ENCODE measurements around the gene ANKRD11.

The ANKRD11 gene

GRCh38 chr16:89458967-89459366, 31.4 kb downstream of the ANKRD11 start:
- H3F3A ChIP-seq (ENCODE audit: insufficient read depth, low read length): no peaks in the 10 kb centered on the region
- DNase-seq: no peak
- no peaks in the 10 kb centered on the region for H3K36me3 ChIP-seq (replicated peaks; ENCODE audit: insufficient read depth, low read length)
- no peaks in the 10 kb centered on the region for H3K27me3 ChIP-seq (replicated peaks; ENCODE audit: insufficient read depth, low read length)
- no peaks in the 10 kb centered on the region for H3K9me3 ChIP-seq (replicated peaks; ENCODE audit: insufficient read depth, low read length)
- peaks cover 4% of the 10 kb centered on the region for H3K4me1 ChIP-seq (ENCODE audit: low read length)
- H3K9ac ChIP-seq (ENCODE audit: low read length): no peak overlapping the region
- H3K9me2 ChIP-seq (replicated peaks; ENCODE audit: insufficient read depth, low read length): no peaks in the 10 kb centered on the region
- H2AFZ ChIP-seq (ENCODE audit: low read length): no peak overlapping the region
- H3K27ac ChIP-seq (ENCODE audit: low read length): no peak overlapping the region
- peaks cover 79% of the 10 kb centered on the region for H3K79me2 ChIP-seq (ENCODE audit: low read length)
- no peak overlapping the region for H3K4me2 ChIP-seq (ENCODE audit: low read depth, low read length)
- TF ChIP-seq CTCF (IDR thresholded peaks at IDR 0.05; ENCODE audit: low read length) (no peak), EZH2 (optimal IDR thresholded peaks at IDR 0.05; ENCODE audit: low read depth, low read length) (no peak), EZH2phosphoT487 (IDR thresholded peaks at IDR 0.05; ENCODE audit: low read length) (no peak)
- H4K20me1 ChIP-seq (ENCODE audit: insufficient read depth, low read length): 0 out of 2 replicates have a peak, but pooled peaks cover 3% of the 10 kb centered on the region
- H3K4me3 ChIP-seq (ENCODE audit: low read length): no peak overlapping the region

GRCh38 chr16:89458551-89458950, 31.8 kb downstream of the ANKRD11 start:
- peaks cover under 1% of the 10 kb centered on the region; the same call in 1 of the 2 replicates for H3F3A ChIP-seq (ENCODE audit: insufficient read depth, low read length)
- no peaks in the 10 kb centered on the region for H3K27me3 ChIP-seq (replicated peaks; ENCODE audit: insufficient read depth, low read length)
- peaks cover 79% of the 10 kb centered on the region for H3K79me2 ChIP-seq (ENCODE audit: low read length)
- H3K27ac ChIP-seq (ENCODE audit: low read length): no peak overlapping the region
- no peak overlapping the region for H2AFZ ChIP-seq (ENCODE audit: low read length)
- H3K4me3 ChIP-seq (ENCODE audit: low read length): no peak overlapping the region
- peaks cover 8% of the 10 kb centered on the region for H3K4me1 ChIP-seq (ENCODE audit: low read length)
- no peak overlapping the region for H3K4me2 ChIP-seq (ENCODE audit: low read depth, low read length)
- no peaks in the 10 kb centered on the region for H3K36me3 ChIP-seq (replicated peaks; ENCODE audit: insufficient read depth, low read length)
- H3K9me2 ChIP-seq (replicated peaks; ENCODE audit: insufficient read depth, low read length): no peaks in the 10 kb centered on the region
- TF ChIP-seq EZH2 (optimal IDR thresholded peaks at IDR 0.05; ENCODE audit: low read depth, low read length): no peak
- TF ChIP-seq EZH2phosphoT487 (IDR thresholded peaks at IDR 0.05; ENCODE audit: low read length): no peak
- TF ChIP-seq CTCF (IDR thresholded peaks at IDR 0.05; ENCODE audit: low read length): no peak
- no peak for DNase-seq
- H3K9me3 ChIP-seq (replicated peaks; ENCODE audit: insufficient read depth, low read length): no peaks in the 10 kb centered on the region
- H3K9ac ChIP-seq (ENCODE audit: low read length): no peak overlapping the region
- 0 out of 2 replicates have a peak, but pooled peaks cover 3% of the 10 kb centered on the region for H4K20me1 ChIP-seq (ENCODE audit: insufficient read depth, low read length)

GRCh38 chr16:89456419-89456959, 33.9 kb downstream of the ANKRD11 start:
- no peak overlapping the region for H3K4me2 ChIP-seq (ENCODE audit: low read depth, low read length)

More at GRCh38 chr16:89456419-89456959, 33.9 kb downstream of the ANKRD11 start:
- Histone ChIP-seq H3K79me2 (ENCODE audit: low read length) (peaks cover 89% of the 10 kb centered on the region), H3F3A (ENCODE audit: insufficient read depth, low read length) (peaks cover 10% of the 10 kb centered on the region), H2AFZ (ENCODE audit: low read length) (no peak overlapping the region), H4K20me1 (ENCODE audit: insufficient read depth, low read length) (0 out of 2 replicates have a peak, but pooled peaks cover 3% of the 10 kb centered on the region), H3K4me3 (ENCODE audit: low read length) (no peak overlapping the region), H3K27me3 (replicated peaks; ENCODE audit: insufficient read depth, low read length) (no peaks in the 10 kb centered on the region), H3K4me1 (ENCODE audit: low read length) (peaks cover 20% of the 10 kb centered on the region), H3K9me2 (replicated peaks; ENCODE audit: insufficient read depth, low read length) (no peaks in the 10 kb centered on the region), H3K9me3 (replicated peaks; ENCODE audit: insufficient read depth, low read length) (no peaks in the 10 kb centered on the region), H3K27ac (ENCODE audit: low read length) (no peak overlapping the region), H3K9ac (ENCODE audit: low read length) (no peak overlapping the region), H3K36me3 (replicated peaks; ENCODE audit: insufficient read depth, low read length) (no peaks in the 10 kb centered on the region)
- TF ChIP-seq CTCF (IDR thresholded peaks at IDR 0.05; ENCODE audit: low read length): no peak
- TF ChIP-seq EZH2 (optimal IDR thresholded peaks at IDR 0.05; ENCODE audit: low read depth, low read length): no peak
- TF ChIP-seq EZH2phosphoT487 (IDR thresholded peaks at IDR 0.05; ENCODE audit: low read length): no peak
- DNase-seq: no peak

Data from MM.1S (cell line).